Measurements from ENCODE around the gene NUP62.

NUP62 gene

GRCh38 chr19:49879243-49879963 lies 49.9 kb downstream of the NUP62 start:
- DNase-seq: no peak

- DNase-seq: no peak
These were observed 50.6 kb downstream of the NUP62 start for GRCh38 chr19:49878744-49879070.

- peak; percentile 58 for DNase-seq
These were observed 51.2 kb downstream of the NUP62 start for GRCh38 chr19:49877879-49878743.

GRCh38 chr19:49877020-49877878 lies 52.1 kb downstream of the NUP62 start, which contains the start of the genes AKT1S1 and TBC1D17:
TSS of gene AKT1S1 (minus strand) at chr19:49877355. CDS start at chr19:49873295, 4,060 bp downstream.
TSS of gene TBC1D17 (plus strand) at chr19:49877702. CDS start at chr19:49877724, 22 bp downstream.
- peak; percentile 96 for DNase-seq

- peak; percentile 86 for DNase-seq
These were observed 52.8 kb downstream of the NUP62 start for GRCh38 chr19:49876422-49877019.

- no peak for DNase-seq
These were observed 53.4 kb downstream of the NUP62 start for GRCh38 chr19:49875857-49876421.

- no peak for DNase-seq
These were observed 54.1 kb downstream of the NUP62 start for GRCh38 chr19:49875177-49875576.

GRCh38 chr19:49874503-49875157 lies 54.7 kb downstream of the NUP62 start:
- DNase-seq: no peak

GRCh38 chr19:49873834-49874233 lies 55.5 kb downstream of the NUP62 start:
- DNase-seq: no peak

- DNase-seq: no peak
These were observed 56.2 kb downstream of the NUP62 start for GRCh38 chr19:49873129-49873521.

GRCh38 chr19:49872245-49873128 lies 56.8 kb downstream of the NUP62 start:
- no peak for DNase-seq

GRCh38 chr19:49871349-49871985 lies 57.8 kb downstream of the NUP62 start:
- no peak for DNase-seq

GRCh38 chr19:49870309-49870901 lies 58.9 kb downstream of the NUP62 start:
- no peak for DNase-seq

- peak; percentile 98 for DNase-seq
These were observed 59.6 kb downstream of the NUP62 start for GRCh38 chr19:49869484-49870308.

- DNase-seq: no peak
These were observed 60.3 kb downstream of the NUP62 start for GRCh38 chr19:49869009-49869483.

- peak; percentile 49 for DNase-seq
These were observed 62.1 kb downstream of the NUP62 start, which contains the start of gene PNKP for GRCh38 chr19:49866933-49867782. TSS of gene PNKP (minus strand) at chr19:49867576. CDS start at chr19:49867204, 372 bp downstream.

GRCh38 chr19:49864890-49865289 lies 64.4 kb downstream of the NUP62 start:
- DNase-seq: no peak

- DNase-seq: no peak
These were observed 65.4 kb downstream of the NUP62 start for GRCh38 chr19:49863935-49864320.

Measured in SIG-M5 (cell line).